Measurements from ENCODE around the gene CREBBP. TPM values are rescaled to one million over a fixed set of nuclear protein-coding genes. Genes with fewer than 3 reads are reported as not detected.
A peak's percentile ranks its signal among the peaks of the same experiment; 100 is the strongest.

Gene CREBBP
- total and polyA plus RNA-seq, 4 donors, result 16.0 to 155 (median 36.1) TPM

DNA sequence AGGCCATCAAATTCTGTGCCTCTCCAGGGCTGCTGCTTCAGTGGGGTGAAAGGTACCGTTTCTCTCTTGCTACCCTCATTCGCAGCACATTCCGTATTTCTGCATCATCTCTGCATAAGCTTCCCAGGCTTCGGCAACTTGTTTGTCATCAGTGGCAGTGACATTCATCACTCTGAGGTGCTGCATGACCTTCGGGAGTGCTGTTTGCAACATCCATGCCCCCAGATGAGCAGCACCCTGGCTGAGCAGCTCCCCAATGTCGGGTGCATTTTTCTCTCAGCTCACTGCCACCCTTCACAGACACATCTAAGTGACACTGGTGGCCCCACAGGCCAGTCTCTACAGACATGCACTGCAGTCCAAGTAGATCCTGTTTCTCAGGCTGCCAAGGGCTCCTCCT, 3.8 kb downstream of the CREBBP start:
- no peaks in the 10 kb centered on the region for H3K27me3 ChIP-seq (ENCODE audit: control insufficient read depth in 3 of 3, insufficient read depth in 3 of 3, low read length in 2 of 3)
- DNase-seq (no peak), ATAC-seq (ENCODE audit: insufficient read depth, low FRiP score) (no peak)
- H3K36me3 ChIP-seq (ENCODE audit: control insufficient read depth in 4 of 4, insufficient read depth in 4 of 4, low read length in 4 of 4), result peaks cover 0 to 13% (median 2%) of the 10 kb centered on the region in 4 donors
- H3K27ac ChIP-seq (ENCODE audit: low read depth in 1 of 2, low read length in 1 of 2), result peak overlapping the region; percentile 14 to 37
- WGBS, 2 donors, result 54 to 71% methylated on average over 6 of the region's 6 CpGs
- no peak overlapping the region for H3K9ac ChIP-seq (ENCODE audit: insufficient read depth in 1 of 2, low read length in 2 of 2)
- H3K9me3 ChIP-seq (ENCODE audit: control insufficient read depth in 4 of 4, insufficient read depth in 3 of 4, low read length in 3 of 4), result no peaks in the 10 kb centered on the region
- H3K4me3 ChIP-seq, result no peak overlapping the region
- no peak for TF ChIP-seq CTCF (IDR thresholded peaks at IDR 0.05; ENCODE audit: control extremely low read depth, extremely low read depth)
- peaks cover 29 to 62% (median 44%) of the 10 kb centered on the region in 5 donors for H3K4me1 ChIP-seq (ENCODE audit: control insufficient read depth in 5 of 5, insufficient read depth in 5 of 5, low read length in 5 of 5)

DNA sequence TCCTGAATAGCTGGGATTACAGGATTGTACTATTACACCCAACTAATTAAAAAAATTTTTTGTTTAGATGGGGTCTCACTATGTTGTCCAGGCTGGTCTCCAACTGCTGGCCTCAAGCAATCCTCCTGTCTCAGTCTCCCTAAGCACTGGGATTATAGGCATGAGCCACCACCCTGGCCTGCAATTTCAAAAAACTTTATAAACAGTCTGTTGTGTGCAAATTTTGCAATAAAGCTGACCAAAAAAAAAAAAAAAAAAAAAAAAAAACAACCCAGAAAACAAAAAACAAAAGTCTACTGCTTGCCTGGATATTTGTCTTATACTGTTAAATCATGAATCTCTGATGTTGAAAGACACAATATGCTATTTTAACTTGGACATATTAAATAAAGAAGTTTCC, 4.4 kb downstream of the CREBBP start:
- H3K4me3 ChIP-seq, result no peak overlapping the region
- no peaks in the 10 kb centered on the region for H3K9me3 ChIP-seq (ENCODE audit: control insufficient read depth in 4 of 4, insufficient read depth in 3 of 4, low read length in 3 of 4)
- no peak overlapping the region for H3K27ac ChIP-seq (ENCODE audit: low read depth in 1 of 2, low read length in 1 of 2)
- peaks cover 34 to 67% (median 44%) of the 10 kb centered on the region in 5 donors for H3K4me1 ChIP-seq (ENCODE audit: control insufficient read depth in 5 of 5, insufficient read depth in 5 of 5, low read length in 5 of 5)
- no peaks in the 10 kb centered on the region for H3K27me3 ChIP-seq (ENCODE audit: control insufficient read depth in 3 of 3, insufficient read depth in 3 of 3, low read length in 2 of 3)
- H3K9ac ChIP-seq (ENCODE audit: insufficient read depth in 1 of 2, low read length in 2 of 2), result no peak overlapping the region
- DNase-seq (no peak), ATAC-seq (ENCODE audit: insufficient read depth, low FRiP score) (no peak)
- H3K36me3 ChIP-seq (ENCODE audit: control insufficient read depth in 4 of 4, insufficient read depth in 4 of 4, low read length in 4 of 4), result peaks cover 0 to 13% (median 2%) of the 10 kb centered on the region in 4 donors
- TF ChIP-seq CTCF (IDR thresholded peaks at IDR 0.05; ENCODE audit: control extremely low read depth, extremely low read depth), result no peak

DNA sequence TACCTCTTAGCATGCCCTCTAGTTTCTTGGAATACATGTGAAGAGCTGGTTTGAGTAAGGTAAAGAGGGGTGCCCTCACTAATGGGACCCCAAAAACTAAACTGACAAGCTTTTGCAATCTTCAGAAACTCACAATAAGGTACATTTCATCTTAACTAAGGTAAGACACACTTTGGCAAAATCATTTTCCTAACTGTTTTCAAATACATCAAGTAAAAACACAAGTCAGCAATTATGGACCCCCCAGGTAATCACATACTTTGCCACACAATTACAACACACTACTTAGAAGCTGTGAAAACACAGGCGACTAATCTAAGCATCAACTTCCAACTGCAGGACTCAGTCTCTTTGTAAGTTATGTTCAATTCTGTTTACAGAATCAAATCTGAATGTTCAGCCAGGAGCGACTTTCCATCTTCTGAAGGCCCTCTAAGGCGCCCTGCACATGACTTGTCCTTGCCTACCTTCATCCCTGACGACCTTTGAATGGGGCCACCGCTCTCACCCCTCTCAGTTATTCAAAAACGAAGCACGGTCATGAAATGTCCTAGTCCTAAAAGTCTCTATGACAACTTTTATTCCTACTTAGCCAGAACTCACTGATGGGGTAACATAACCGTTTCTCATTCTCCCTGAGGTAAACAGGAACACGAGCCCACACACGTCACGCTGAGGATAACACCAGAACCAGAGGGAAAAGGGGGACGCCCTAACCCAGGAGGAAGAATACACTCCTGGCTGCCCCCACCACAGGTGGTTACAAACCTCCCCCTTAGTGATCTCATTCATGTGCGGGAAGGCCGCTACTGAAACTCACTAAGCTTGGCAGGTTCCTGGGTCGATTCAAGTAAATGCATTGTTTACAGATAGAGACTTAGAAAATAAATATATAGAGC, 5.5 kb downstream of the CREBBP start:
- peaks cover 0 to 13% (median 2%) of the 10 kb centered on the region in 4 donors for H3K36me3 ChIP-seq (ENCODE audit: control insufficient read depth in 4 of 4, insufficient read depth in 4 of 4, low read length in 4 of 4)
- no peak for ATAC-seq (ENCODE audit: insufficient read depth, low FRiP score)
- no peak for TF ChIP-seq CTCF (IDR thresholded peaks at IDR 0.05; ENCODE audit: control extremely low read depth, extremely low read depth)
- H3K9me3 ChIP-seq (ENCODE audit: control insufficient read depth in 4 of 4, insufficient read depth in 3 of 4, low read length in 3 of 4), result no peaks in the 10 kb centered on the region
- no peak overlapping the region for H3K27ac ChIP-seq (ENCODE audit: low read depth in 1 of 2, low read length in 1 of 2)
- H3K9ac ChIP-seq (ENCODE audit: insufficient read depth in 1 of 2, low read length in 2 of 2), result no peak overlapping the region
- WGBS, 2 donors, result 69 to 80% methylated on average over 15 of the region's 15 CpGs
- H3K4me3 ChIP-seq, result no peak overlapping the region
- DNase-seq, result no peak
- peaks cover 35 to 68% (median 44%) of the 10 kb centered on the region in 5 donors for H3K4me1 ChIP-seq (ENCODE audit: control insufficient read depth in 5 of 5, insufficient read depth in 5 of 5, low read length in 5 of 5)
- H3K27me3 ChIP-seq (ENCODE audit: control insufficient read depth in 3 of 3, insufficient read depth in 3 of 3, low read length in 2 of 3), result no peaks in the 10 kb centered on the region

Data from lung (tissue), 12 donors.